NCI-H82 treated with DMSO at 0.1 percent for 48 hours (cell line): Measurements from ENCODE around the gene NKX1-2.

Source experiments
- DNase-seq: peaks from one replicate; lab custom pipeline; 2025; ENCODE audit not compliant: unreplicated experiment; lab: John Stamatoyannopoulos, UW

Gene NKX1-2

DNA sequence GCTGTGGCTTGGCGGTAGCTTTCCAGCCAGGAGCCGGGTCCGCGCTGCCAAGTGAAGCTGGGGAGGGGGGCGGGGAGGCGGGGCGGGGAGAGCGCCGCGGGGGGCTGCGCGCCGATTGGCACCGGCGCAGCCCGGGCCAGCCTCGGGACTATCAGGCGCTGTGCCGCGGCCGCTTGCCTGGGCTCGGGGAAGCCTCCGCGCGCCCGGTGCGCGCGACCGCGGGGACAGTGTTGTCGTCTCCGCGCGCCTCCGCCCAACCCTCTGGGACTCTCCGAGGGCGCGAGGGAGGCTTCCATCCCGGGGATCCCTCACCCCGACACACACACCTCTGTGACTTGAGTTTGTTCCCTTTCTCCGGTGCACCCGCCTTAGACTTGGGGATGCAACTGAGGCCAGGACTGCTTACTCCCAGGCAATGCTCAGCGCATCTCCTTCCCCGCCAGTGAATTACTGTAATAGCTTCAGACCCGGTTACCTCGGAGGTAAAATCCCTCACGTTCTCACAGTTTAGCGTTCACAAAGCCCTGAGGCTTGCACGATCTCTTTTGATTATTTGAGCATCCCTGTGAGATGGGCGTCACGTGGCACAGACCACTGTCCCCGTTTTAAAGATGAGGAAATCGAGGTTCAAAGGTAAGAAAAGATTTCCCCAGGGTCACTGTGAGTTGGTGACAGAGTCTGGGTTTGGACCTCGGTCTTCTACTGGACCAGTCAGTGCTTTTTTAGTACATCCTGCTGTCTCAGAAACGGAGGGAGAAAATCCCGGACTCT lies at the start of gene NKX1-2:
TSS of gene NKX1-2 (minus strand) at position 24 of the 771 bp plus-strand sequence. CDS start 92 bp downstream, outside the sequence.
- DNase-seq: no peak

DNA sequence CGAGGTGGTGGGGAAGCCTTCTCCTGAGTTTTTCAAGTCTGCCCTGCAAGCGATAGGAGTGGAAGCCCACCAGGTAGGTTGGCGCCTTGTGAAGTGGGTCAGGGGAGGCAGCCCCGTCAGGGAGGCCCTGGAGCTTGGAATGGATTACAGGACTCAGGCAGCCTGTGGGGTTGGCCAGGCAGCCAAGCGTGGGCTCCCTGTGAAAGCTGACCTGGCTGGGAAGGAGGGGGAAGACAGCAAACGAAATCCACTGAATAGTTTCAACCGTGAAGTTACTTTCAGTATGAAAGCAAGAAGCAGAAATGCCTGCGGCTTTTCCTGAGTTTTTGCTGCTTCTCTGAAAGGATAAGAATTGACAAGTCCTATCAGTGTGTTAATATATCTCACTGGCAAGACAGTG lies 48.2 kb upstream of the NKX1-2 start:
- DNase-seq: no peak

DNA sequence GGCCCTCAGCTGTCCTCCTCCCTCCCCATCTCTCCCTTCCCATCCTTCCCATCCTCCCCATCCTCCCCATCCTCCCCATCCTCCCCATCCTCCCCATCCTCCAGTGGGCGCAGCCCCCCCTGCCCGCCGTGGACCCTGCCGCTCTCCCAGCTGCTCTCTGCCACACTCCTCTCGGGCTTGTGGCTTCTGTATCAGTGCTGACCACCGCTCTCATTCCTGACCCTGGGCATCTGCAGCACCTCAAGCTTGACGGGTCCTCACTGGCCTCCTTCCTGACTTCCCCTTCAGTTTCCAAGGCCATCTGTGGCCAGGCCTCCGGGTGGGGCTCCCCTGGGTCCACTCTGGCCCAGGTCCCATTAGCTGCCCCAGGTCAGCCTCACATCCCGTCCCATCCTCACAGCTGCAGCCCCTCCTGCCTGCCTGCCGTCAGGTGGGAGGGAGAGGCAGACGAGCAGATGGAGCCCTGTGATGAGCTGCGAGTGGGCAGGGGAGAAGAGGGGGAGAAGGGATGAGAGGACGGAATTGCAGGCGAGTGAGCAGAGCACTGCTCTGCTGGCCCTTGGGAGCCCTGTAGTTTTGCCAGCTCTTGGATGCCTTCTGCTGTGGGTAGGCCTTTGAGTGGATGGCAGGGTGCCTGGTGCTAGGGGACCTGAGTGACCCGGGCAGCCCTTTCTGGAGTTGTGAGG lies 47.5 kb upstream of the NKX1-2 start:
- no peak for DNase-seq

DNA sequence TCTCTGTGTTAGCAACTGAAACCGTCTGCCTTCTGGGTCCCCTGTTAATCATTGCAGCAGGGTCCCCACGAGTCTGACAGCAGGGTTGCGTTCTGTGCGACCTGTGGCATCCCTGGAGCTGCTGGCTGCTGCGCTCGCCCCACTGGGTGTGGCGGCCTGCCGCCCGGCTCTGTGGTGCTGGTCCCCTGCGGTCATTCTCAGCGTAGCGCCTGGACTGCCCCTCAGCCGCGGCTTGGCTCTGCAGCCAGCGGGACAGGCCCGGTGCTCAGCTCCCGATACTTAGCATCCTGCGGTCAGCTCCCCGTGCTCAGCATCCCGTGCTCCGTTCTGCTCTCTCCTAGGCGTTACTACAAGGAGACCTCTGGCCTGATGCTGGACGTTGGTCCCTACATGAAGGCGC lies 46.8 kb upstream of the NKX1-2 start:
- DNase-seq: no peak

DNA sequence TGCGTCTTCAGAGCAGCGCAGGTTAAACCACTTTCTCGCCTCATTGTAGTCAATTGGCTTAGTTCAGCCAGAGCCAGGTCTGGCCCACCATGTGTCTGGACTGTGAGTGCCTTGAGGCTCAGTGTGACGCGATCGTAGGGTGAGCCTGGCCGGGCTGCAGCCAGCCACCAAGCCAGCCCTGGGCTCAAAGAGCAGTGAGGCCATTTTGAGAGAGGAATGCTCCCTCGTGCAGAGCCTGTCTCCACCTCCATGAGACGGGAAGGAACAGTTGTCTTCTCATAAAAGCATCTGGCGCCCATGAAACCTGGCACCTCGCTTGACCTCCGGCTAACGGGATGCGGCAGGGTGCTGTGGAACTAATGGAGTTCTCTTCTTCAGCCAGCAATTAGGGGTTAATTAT lies 46.3 kb upstream of the NKX1-2 start:
- no peak for DNase-seq

DNA sequence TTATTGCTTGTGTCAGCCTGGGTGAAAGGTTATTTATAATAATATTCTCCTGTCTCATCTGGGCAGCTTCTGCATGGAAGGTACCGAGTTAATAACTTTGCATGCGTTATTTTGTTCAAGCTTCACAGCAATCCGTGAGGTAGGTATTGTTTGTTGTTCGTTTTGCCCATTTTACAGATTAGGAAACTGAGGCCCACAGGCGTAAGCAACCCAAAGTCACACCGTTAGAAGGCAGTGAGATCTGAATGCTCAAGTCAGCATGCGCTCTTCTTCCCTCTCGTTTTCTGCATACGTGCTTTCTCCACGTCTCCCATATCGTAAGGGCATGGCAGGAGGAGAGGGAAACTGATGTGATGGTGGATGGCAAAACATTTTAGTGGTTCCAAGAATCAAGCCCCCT lies 45.9 kb upstream of the NKX1-2 start:
- no peak for DNase-seq

DNA sequence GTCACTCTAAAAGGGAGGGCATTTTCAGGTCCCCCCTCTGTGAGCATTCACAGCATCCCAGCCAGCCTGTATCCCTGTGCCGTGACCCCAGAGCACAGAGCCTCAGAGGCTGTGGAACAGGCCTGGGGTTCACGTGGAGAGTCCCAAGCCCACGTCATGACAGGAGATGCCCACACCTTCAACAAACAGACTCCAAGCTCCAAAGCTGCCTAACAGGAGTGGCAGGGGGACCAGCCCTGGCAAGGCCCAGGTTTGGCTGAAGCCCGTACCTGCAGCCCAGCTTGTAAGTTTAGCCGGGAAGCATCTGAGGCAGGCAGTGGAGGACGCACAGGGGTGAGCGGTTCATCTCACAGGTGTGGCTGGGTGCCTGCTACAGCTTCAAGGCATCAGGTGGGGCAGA lies 45.3 kb upstream of the NKX1-2 start:
- no peak for DNase-seq

DNA sequence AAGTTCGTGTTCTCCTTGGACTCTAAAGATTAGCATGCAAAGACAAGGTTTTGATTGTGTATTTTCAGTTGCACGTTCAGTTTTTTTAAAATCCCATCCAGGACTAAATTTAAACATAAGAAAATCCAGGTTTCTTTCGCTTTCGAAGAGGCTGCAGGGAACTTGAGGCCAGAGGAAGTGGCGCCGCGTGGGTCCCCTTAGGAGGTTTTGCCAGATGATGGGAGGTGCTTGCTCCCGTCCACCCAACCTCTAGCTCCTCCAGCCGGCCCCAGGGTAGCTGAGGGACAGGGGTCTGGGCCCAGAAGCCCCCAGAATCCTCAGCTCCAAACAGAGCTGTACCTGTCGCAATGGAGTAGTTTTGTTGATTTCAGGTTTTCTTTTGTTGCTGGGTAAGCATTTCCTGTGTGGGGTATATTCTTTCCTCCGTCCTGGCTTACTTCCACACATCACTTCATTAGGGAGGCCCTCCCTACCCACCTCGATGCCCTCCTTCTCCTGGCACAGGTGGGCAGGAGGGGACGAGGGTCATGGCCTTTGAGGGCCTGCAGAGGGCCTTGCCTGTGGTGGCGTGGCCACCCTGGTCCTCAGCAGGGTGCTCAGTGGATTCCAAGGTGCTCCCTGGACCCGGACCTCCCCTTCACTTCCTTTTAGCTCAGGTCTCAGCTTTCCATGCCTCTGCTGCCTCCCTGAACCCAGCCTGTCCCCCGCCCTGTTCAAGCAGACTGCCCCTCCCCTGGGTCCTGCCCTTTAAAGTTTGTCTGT lies 44.4 kb upstream of the NKX1-2 start:
- no peak for DNase-seq

DNA sequence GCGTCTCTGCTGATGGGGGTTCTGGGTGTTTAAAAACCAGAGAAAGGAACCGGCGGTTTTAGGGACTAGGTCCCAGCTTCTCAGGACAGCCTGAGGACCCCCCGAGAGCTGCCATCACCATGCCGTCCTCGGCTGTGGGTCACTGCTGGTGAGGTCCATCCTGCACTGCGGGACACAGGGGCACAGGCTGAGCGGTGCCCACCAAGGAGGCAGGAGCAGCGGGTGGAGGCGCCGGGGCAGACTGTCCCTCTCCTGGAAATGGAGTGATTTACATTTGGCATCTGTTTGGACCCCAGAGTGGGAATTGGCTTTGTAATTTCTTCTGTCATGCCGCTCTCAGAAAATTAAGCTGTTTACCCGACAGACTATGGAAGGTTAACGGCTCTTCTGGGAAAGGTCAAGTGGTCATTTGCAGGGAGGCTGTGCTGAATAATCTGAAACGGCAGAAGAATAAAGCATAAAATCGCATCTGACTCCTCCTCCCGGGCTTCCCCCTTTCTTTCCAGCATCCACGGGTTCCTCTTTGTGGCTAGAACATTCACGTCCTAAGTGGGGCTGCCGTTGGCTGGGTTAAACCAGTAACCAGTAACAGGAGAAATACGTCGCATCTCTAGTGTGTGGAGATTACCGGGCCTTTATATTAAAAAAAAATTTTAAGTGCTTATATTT lies 43.5 kb upstream of the NKX1-2 start:
- DNase-seq: no peak

DNA sequence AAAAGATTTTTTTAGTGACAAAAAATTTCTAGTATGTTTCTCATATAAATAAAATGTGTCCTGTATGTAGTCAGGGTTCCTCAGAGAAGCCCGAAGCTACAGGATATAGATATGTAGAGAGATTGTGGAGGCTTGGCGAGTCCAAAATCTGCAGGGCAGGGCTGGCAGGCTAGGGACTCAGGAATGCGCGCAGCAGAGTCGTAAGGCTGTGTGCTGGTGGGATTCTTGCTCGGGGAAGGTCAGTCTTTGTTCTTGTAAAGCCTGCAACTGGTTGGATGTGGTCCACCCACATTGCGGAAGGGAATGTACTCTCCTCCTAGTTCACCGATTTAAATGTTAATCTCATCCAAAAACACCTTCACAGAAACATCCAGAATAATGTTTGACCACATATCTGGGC lies 42.4 kb upstream of the NKX1-2 start:
- no peak for DNase-seq

DNA sequence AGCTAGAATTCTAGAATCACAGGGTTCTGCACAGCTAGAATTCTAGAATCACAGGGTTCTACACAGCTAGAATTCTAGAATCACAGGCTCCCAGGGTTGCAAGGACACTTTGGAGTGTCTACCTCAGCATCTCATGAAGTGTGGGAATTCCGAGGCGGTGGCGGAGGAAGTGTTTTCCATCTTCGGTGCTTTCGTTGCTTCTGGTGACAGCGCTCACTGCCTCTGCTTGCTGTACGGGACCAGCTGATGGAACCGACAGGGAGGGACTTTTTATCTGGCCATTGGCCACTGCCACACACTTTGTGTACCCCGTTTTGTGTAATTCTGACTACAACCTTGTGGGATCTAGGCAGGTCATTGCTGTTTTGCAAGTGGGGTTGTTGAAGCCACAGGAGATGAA lies 41.3 kb upstream of the NKX1-2 start:
- DNase-seq: no peak

DNA sequence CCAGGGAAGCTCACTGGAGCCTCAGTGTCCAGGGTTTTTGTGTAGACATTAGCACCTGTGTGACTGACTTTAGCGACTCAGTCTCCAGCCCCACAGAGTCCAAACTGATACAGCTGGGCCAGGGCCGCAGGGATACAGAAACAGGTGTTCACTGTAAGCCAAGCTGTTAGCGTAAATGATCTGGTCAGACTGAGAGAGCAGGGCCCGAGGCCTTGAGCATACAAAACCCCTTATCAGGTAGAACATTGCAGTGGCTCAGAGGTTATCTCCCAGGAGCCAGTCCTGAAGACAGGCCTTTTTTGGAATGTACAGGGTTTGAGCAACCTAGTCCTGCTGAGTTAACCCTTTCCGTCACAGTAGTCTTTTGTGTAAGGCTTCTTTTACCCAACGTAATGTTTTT lies 36.8 kb upstream of the NKX1-2 start:
- DNase-seq: no peak

DNA sequence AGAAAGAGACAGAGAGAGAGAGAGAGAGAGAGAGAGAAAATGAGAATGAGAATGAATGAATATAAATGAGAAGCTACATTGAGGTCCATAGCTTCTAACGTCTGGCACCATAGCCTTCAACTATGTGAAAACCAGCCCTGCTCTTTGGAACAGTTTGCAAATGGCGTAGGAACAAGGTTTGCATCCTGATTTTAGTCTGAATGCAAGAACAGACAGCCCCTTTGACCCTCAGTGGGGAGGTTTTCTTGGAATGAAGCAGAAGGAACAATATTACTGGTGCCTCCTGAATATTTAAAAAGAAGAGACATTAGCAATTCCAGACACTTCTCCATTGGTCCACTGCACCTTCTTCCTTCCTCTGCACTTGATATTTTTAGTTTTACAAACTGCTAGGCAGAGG lies 34.8 kb upstream of the NKX1-2 start:
- DNase-seq: no peak

DNA sequence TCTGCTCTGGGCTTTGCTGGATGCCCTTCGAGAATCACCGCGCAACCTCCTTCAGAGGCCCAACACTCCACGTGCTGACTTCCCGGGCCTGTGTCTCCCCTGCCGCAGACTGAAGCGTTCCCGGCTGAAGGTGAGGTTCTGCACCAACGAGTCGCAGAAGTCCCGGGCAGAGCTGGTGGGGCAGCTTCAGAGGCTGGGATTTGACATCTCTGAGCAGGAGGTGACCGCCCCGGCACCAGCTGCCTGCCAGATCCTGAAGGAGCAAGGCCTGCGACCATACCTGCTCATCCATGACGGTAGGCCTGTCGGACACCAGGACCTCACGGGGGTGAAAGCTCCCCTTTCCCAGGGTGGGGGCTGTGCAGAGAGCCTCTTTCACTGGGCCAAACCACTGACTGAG lies 34.2 kb upstream of the NKX1-2 start:
- no peak for DNase-seq

DNA sequence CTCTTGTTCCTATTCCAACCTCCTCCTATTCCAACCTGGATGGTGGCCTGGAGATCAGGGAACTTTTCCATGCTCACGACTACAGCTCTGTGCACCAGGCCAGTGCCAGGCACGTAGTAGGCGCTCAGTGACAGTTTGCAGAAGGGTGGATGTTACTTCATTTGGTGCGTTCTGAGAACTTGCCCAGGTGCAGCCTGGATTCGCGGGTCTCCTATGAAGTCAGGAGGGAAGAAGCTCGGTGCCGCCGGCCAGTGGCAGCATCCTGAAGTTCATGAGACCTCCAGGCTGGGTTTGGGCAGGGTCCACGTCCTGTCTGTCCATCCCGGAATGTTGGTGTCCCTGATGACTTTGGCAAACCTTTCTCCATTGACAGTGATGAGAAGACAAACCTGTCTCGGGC lies 33.0 kb upstream of the NKX1-2 start:
- DNase-seq: no peak

DNA sequence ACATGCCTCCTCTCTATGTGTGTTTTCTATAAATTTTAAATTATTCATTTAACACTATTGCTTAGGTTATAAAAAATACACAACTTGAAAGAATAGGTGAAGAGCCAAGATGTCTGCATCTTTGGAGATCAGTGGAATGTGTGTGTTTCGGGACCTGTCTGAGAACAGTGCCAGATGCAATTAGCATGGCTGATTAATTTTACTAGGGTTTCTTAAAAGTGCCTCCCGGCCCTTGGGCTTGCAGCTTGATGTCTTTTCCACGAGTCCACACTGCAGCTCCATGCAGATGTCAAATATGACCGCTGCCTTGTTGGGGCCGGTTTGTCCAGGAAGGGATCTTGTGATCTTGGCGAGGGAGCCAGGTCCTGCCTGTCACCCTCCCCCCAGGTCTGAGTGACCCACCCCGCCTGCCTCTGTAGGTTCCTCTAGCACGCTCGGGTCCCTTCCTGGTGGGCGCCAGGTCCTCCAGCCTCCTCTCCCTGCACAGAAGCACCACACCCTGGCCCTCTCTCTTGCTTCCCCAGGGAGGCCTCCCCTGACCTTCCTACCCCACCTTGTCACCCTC lies 32.5 kb upstream of the NKX1-2 start:
- DNase-seq: no peak

DNA sequence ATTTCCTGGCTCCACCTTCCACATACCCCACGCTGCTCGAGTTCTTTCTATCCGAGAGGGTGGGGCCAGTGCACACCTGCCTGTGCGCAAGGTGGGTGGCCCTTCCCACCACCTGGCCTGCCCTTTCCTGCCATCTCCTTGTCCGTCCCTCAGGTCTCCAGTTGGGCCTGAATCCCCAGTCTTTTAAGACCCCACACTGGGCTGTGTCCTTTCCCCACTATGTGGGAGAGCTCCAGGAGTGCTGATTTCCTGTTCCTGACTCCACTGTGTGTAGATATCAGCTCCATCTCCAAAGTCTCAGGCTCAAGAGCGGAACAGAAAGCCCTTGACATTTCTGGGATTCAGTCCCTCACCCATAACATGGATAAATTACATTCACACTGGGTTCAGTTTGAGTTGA lies 31.9 kb upstream of the NKX1-2 start:
- no peak for DNase-seq

DNA sequence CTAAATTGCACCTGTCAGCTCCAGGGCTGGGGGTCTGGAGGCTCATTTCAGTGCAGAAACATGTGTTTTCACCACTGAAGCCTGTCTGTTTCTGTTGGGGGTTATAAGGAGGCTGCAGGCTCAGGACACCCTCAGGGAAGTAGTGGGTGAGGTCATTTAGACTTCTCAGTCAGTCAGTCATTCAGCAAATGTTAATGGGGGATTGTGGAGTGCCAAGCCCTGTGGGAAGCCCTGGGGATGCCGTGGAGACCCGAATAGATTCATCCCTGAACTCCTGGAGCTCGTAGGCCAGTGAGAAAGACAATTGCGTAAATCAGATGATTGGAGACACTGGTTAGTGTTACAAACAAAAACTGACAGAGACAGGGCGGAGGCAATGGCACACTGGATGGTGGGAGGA lies 31.0 kb upstream of the NKX1-2 start:
- no peak for DNase-seq

DNA sequence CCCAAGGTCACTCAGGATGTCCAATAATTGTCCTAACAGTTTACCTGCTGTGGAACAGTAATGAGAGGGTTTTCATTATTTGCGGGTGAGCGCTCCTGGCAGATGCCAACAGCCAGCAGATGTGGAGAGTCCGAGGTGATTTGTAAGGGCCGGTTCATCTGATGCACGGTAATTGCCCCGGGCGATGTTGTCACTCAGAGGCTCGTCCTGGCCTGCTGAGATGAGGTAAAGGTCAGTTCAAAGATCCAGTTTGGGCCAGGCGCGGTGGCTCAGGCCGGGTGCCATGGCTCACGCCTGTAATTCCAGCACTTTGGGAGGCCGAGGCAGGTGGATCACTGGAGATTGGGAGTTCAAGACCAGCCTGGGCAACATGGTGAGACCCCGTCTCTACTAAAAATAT lies 28.7 kb upstream of the NKX1-2 start:
- no peak for DNase-seq

DNA sequence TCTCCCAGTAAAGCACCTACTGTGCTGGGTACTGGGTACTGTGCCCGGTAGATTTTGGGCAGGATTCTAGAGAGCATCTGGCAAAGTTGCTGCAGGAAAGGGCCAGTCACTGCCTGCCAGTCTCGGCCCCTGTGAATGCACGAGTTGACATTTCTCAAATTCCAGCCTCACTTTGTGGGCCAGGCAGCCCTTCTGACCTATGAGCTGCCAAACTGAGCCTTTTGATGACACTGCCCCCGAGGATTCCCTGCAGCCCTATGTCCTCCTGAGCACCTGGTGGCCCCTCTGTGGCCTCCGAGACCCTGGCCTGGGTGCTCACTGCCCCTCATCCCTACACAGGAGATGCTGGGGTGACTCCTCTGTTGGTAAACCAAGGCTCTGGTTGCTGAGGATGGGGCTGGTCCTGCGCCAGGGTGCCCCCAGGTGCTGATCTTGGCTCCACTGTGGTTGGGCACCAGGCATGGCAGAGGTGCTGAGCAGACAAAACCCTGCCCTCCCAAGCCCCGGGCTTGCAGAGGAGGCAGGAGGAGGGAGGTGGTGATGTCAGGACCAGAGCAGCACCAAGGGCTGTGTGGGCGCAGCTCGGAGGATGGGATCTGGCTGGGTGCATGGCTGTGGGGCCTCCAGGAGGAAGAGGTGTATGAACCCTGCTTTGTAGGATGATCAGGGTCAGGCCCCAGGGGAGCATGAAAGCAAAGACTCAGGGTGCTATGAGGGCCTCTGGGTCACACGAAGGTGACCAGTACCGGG lies 28.0 kb upstream of the NKX1-2 start:
- no peak for DNase-seq
